NT2/D1 (cell line): ENCODE results near the gene FOXL3.

Experiments
- DNase-seq: peaks from one replicate; pipeline ENCODE4 v3.0.0-alpha.2; 2011; ENCODE audit warnings: low read depth, low spot score
- H3K27me3 ChIP-seq: 2 replicates; pipeline ENCODE4 v1.6.0; 2011; ENCODE audit warnings: mild to moderate bottlenecking; ENCODE audit not compliant: insufficient read length, insufficient read depth
- H3K36me3 ChIP-seq: 2 replicates; pipeline ENCODE4 v1.6.1; 2011; ENCODE audit warnings: mild to moderate bottlenecking, low read length, mixed read lengths; ENCODE audit not compliant: insufficient read depth, insufficient read length
- H3K4me1 ChIP-seq: 2 replicates; pipeline ENCODE4 v1.5.1; 2011; ENCODE audit not compliant: insufficient read depth, insufficient read length
- H3K4me3 ChIP-seq: 2 replicates; pipeline ENCODE4 v1.5.1; 2011; ENCODE audit warnings: low read depth; ENCODE audit not compliant: insufficient read length
- H3K9ac ChIP-seq: 2 replicates; pipeline ENCODE4 v1.6.0; 2011; ENCODE audit warnings: low read depth; ENCODE audit not compliant: insufficient read length
- H3K9me3 ChIP-seq: 2 replicates; pipeline ENCODE4 v1.5.1; 2011; ENCODE audit warnings: mild to moderate bottlenecking, low read length; ENCODE audit not compliant: insufficient read depth
- SUZ12 ChIP-seq: IDR thresholded peaks from 2 replicates; pipeline ENCODE4 v1.6.1; 2011; ENCODE audit not compliant: insufficient read length, insufficient read depth; ENCODE audit errors: extremely low read depth
- YY1 ChIP-seq: IDR thresholded peaks from 2 replicates; pipeline ENCODE4 v1.6.1; 2011; ENCODE audit not compliant: insufficient read length, insufficient read depth
- ZNF274 ChIP-seq: IDR thresholded peaks from 2 replicates; pipeline ENCODE4 v1.6.1; 2011; ENCODE audit warnings: mild to moderate bottlenecking, low read depth, low read length

The FOXL3 gene

GRCh38 chr7:255721-256361 is 34.1 kb upstream of the FOXL3 start:
- Histone ChIP-seq H3K9ac (no peak overlapping the region), H3K27me3 (no peaks in the 10 kb centered on the region), H3K4me3 (no peak overlapping the region), H3K36me3 (peaks cover 35% of the 10 kb centered on the region), H3K9me3 (peaks cover 77% of the 10 kb centered on the region; the same call in 1 of the 2 replicates), H3K4me1 (no peaks in the 10 kb centered on the region)
- TF ChIP-seq SUZ12 = no peak
- no peak for TF ChIP-seq YY1
- no peak for TF ChIP-seq ZNF274
- DNase-seq = no peak

GRCh38 chr7:256461-256940 is 33.5 kb upstream of the FOXL3 start:
- Histone ChIP-seq H3K9ac (no peak overlapping the region), H3K9me3 (peaks cover 84% of the 10 kb centered on the region; the same call in 1 of the 2 replicates), H3K27me3 (no peaks in the 10 kb centered on the region), H3K4me1 (no peaks in the 10 kb centered on the region), H3K36me3 (peaks cover 39% of the 10 kb centered on the region), H3K4me3 (no peak overlapping the region)
- DNase-seq = no peak
- no peak for TF ChIP-seq YY1
- no peak for TF ChIP-seq SUZ12
- no peak for TF ChIP-seq ZNF274

- H3K9ac ChIP-seq = no peak overlapping the region
- H3K4me3 ChIP-seq = no peak overlapping the region
- no peak for DNase-seq
- peaks cover 40% of the 10 kb centered on the region for H3K36me3 ChIP-seq
- H3K9me3 ChIP-seq = peaks cover 90% of the 10 kb centered on the region
- TF ChIP-seq YY1 (no peak), ZNF274 (no peak), SUZ12 (no peak)
- no peaks in the 10 kb centered on the region for H3K4me1 ChIP-seq
- H3K27me3 ChIP-seq = no peaks in the 10 kb centered on the region
These were observed 32.9 kb upstream of the FOXL3 start for GRCh38 chr7:256981-257646.

GRCh38 chr7:257647-257992 is 32.4 kb upstream of the FOXL3 start:
- H3K36me3 ChIP-seq = peaks cover 40% of the 10 kb centered on the region
- TF ChIP-seq SUZ12 (no peak), YY1 (no peak), ZNF274 (no peak)
- H3K9ac ChIP-seq = no peak overlapping the region
- H3K4me1 ChIP-seq = no peaks in the 10 kb centered on the region
- H3K9me3 ChIP-seq = peaks cover 95% of the 10 kb centered on the region
- DNase-seq = no peak
- no peak overlapping the region for H3K4me3 ChIP-seq
- no peaks in the 10 kb centered on the region for H3K27me3 ChIP-seq

GRCh38 chr7:258476-259190 is 31.3 kb upstream of the FOXL3 start:
- H3K9me3 ChIP-seq = peaks cover 90% of the 10 kb centered on the region
- peaks cover 38% of the 10 kb centered on the region for H3K36me3 ChIP-seq
- no peak overlapping the region for H3K4me3 ChIP-seq
- no peak overlapping the region for H3K9ac ChIP-seq
- TF ChIP-seq YY1 (no peak), SUZ12 (no peak), ZNF274 (no peak)
- no peaks in the 10 kb centered on the region for H3K27me3 ChIP-seq
- DNase-seq = no peak
- no peaks in the 10 kb centered on the region for H3K4me1 ChIP-seq

- no peak overlapping the region for H3K9ac ChIP-seq
- H3K4me3 ChIP-seq = no peak overlapping the region
- no peak for TF ChIP-seq ZNF274
- TF ChIP-seq YY1 = no peak
- TF ChIP-seq SUZ12 = no peak
- H3K27me3 ChIP-seq = no peaks in the 10 kb centered on the region
- DNase-seq = no peak
- H3K9me3 ChIP-seq = peaks cover 92% of the 10 kb centered on the region
- H3K36me3 ChIP-seq = peaks cover 38% of the 10 kb centered on the region
- H3K4me1 ChIP-seq = no peaks in the 10 kb centered on the region
These were observed 30.8 kb upstream of the FOXL3 start for GRCh38 chr7:259191-259505.

GRCh38 chr7:259751-260405 is 30.1 kb upstream of the FOXL3 start:
- no peak overlapping the region for H3K4me3 ChIP-seq
- H3K27me3 ChIP-seq = no peaks in the 10 kb centered on the region
- H3K9me3 ChIP-seq = peaks cover 92% of the 10 kb centered on the region
- peaks cover 38% of the 10 kb centered on the region for H3K36me3 ChIP-seq
- TF ChIP-seq ZNF274 (no peak), YY1 (no peak), SUZ12 (no peak)
- no peaks in the 10 kb centered on the region for H3K4me1 ChIP-seq
- H3K9ac ChIP-seq = no peak overlapping the region
- no peak for DNase-seq
